Limb (tissue), 2 donors: ENCODE data around the gene SMURF1.
A peak's percentile ranks its signal among the peaks of the same experiment; 100 is the strongest.
"Not testable (repeated sequence)": the region's sequence is repeated elsewhere in the genome, so short reads cannot be mapped to it uniquely, and the experiment has no call there.

Source experiments
- DNase-seq, 2 donors: peaks; one replicate each; pipeline ENCODE4 v3.0.0-alpha.2; 2016; ENCODE audit errors: extremely low spot score in 2 of 2

SMURF1 gene

GRCh38 chr7:99143853-99144672 is at the start of gene SMURF1:
Gene SMURF1, minus strand, starts transcription at chr7:99144108. Its CDS starts 328 bp downstream, at chr7:99143780.
- peak; percentile 74 to 84 for DNase-seq

GRCh38 chr7:99191869-99192596 is 48.1 kb upstream of the SMURF1 start:
- no peak for DNase-seq

GRCh38 chr7:99190359-99191009 is 46.6 kb upstream of the SMURF1 start:
- no peak for DNase-seq

- no peak for DNase-seq
These were observed 45.3 kb upstream of the SMURF1 start for GRCh38 chr7:99189222-99189621.

- no peak for DNase-seq
These were observed 44.3 kb upstream of the SMURF1 start for GRCh38 chr7:99188221-99188620.

- no peak for DNase-seq
These were observed 40.8 kb upstream of the SMURF1 start for GRCh38 chr7:99184532-99185218.

GRCh38 chr7:99180067-99180650 is 36.3 kb upstream of the SMURF1 start:
- DNase-seq = no peak

GRCh38 chr7:99177165-99177564 is 33.3 kb upstream of the SMURF1 start:
- no peak for DNase-seq

GRCh38 chr7:99173787-99174186 is 29.9 kb upstream of the SMURF1 start:
- DNase-seq = no peak

- DNase-seq = no peak
These were observed 27.8 kb upstream of the SMURF1 start for GRCh38 chr7:99171731-99172130.

GRCh38 chr7:99170730-99171074 is 26.8 kb upstream of the SMURF1 start:
- DNase-seq = no peak

- DNase-seq = no peak
These were observed 26.3 kb upstream of the SMURF1 start for GRCh38 chr7:99170065-99170729.

GRCh38 chr7:99167072-99167471 is 23.2 kb upstream of the SMURF1 start:
- DNase-seq = no peak

- no peak for DNase-seq
These were observed 21.9 kb upstream of the SMURF1 start for GRCh38 chr7:99165816-99166215.

GRCh38 chr7:99163669-99164068 is 19.8 kb upstream of the SMURF1 start:
- not testable (repeated sequence) for DNase-seq

GRCh38 chr7:99156649-99157048 is 12.7 kb upstream of the SMURF1 start:
- no peak for DNase-seq

GRCh38 chr7:99155211-99155610 is 11.3 kb upstream of the SMURF1 start:
- DNase-seq = no peak

- no peak for DNase-seq
These were observed 3.1 kb upstream of the SMURF1 start for GRCh38 chr7:99146979-99147378.

- DNase-seq = peak in 1 of 2 donors; percentile 93
These were observed 421 bp downstream of the SMURF1 start for GRCh38 chr7:99143521-99143852.

- peak in 1 of 2 donors; percentile 85 for DNase-seq
These were observed 984 bp downstream of the SMURF1 start for GRCh38 chr7:99142727-99143520.
